ENCODE results near the gene MTG1. TPM values are rescaled to one million over a fixed set of nuclear protein-coding genes. Genes with fewer than 3 reads are reported as not detected.
"Not testable (repeated sequence)": the region's sequence is repeated elsewhere in the genome, so short reads cannot be mapped to it uniquely, and the experiment has no call there.

MTG1 gene
- total RNA-seq, 1 donor from 2014 or later, result 57.5 TPM

GRCh38 chr10:133411523-133412380, 17.8 kb downstream of the MTG1 start:
- Histone ChIP-seq H3K27ac (no peak overlapping the region), H3K36me3 (peaks cover 0 to 68% of the 10 kb centered on the region in 2 donors), H3K4me1 (no peaks in the 10 kb centered on the region), H3K27me3 (no peaks in the 10 kb centered on the region), H3K4me3 (no peak overlapping the region), H3K9me3 (peaks cover 19% of the 10 kb centered on the region)
- TF ChIP-seq POLR2A (IDR thresholded peaks at IDR 0.05), result no peak
- no peak for TF ChIP-seq CTCF (IDR thresholded peaks at IDR 0.05)
- no peak for TF ChIP-seq POLR2AphosphoS5 (IDR thresholded peaks at IDR 0.05; ENCODE audit: insufficient read depth in 1 of 2, low read depth in 1 of 2)
- intact Hi-C loops (cut with DNase I), result no loop called here
- DNase-seq (ENCODE audit: extremely low spot score in 2 of 2), result no peak

- Histone ChIP-seq H3K4me3 (no peak overlapping the region), H3K36me3 (peaks cover 0 to 68% of the 10 kb centered on the region in 2 donors), H3K4me1 (no peaks in the 10 kb centered on the region), H3K27ac (no peak overlapping the region), H3K27me3 (no peaks in the 10 kb centered on the region), H3K9me3 (peaks cover 19% of the 10 kb centered on the region)
- DNase-seq (ENCODE audit: extremely low spot score in 2 of 2), result no peak
- intact Hi-C loops (cut with DNase I), result no loop called here
- no peak for TF ChIP-seq CTCF (IDR thresholded peaks at IDR 0.05)
- no peak for TF ChIP-seq POLR2A (IDR thresholded peaks at IDR 0.05)
- TF ChIP-seq POLR2AphosphoS5 (IDR thresholded peaks at IDR 0.05; ENCODE audit: insufficient read depth in 1 of 2, low read depth in 1 of 2), result no peak
Observed at GRCh38 chr10:133412381-133412711, 18.4 kb downstream of the MTG1 start.

- H3K27me3 ChIP-seq; H3K4me1 ChIP-seq; DNase-seq (ENCODE audit: extremely low spot score in 2 of 2); intact Hi-C loops (cut with DNase I); H3K4me3 ChIP-seq; H3K27ac ChIP-seq: not testable (repeated sequence)
- Histone ChIP-seq H3K9me3 (peaks cover 19% of the 10 kb centered on the region), H3K36me3 (peaks cover 0 to 49% of the 10 kb centered on the region in 2 donors)
Observed at GRCh38 chr10:133414401-133414800, 20.4 kb downstream of the MTG1 start.

GRCh38 chr10:133415752-133416151, 21.8 kb downstream of the MTG1 start:
- intact Hi-C loops (cut with DNase I), result no loop called here
- peaks cover 19% of the 10 kb centered on the region for H3K9me3 ChIP-seq
- no peak for DNase-seq (ENCODE audit: extremely low spot score in 2 of 2)
- TF ChIP-seq POLR2A (IDR thresholded peaks at IDR 0.05) (no peak), CTCF (IDR thresholded peaks at IDR 0.05) (no peak), POLR2AphosphoS5 (IDR thresholded peaks at IDR 0.05; ENCODE audit: insufficient read depth in 1 of 2, low read depth in 1 of 2) (no peak)
- H3K27me3 ChIP-seq, result no peaks in the 10 kb centered on the region
- no peak overlapping the region for H3K27ac ChIP-seq
- H3K36me3 ChIP-seq, result peaks cover 4 to 35% of the 10 kb centered on the region in 2 donors
- no peak overlapping the region for H3K4me3 ChIP-seq
- no peaks in the 10 kb centered on the region for H3K4me1 ChIP-seq

- TF ChIP-seq POLR2A (IDR thresholded peaks at IDR 0.05) (no peak), POLR2AphosphoS5 (IDR thresholded peaks at IDR 0.05; ENCODE audit: insufficient read depth in 1 of 2, low read depth in 1 of 2) (no peak), CTCF (IDR thresholded peaks at IDR 0.05) (no peak)
- Histone ChIP-seq H3K27me3 (no peaks in the 10 kb centered on the region), H3K4me1 (no peaks in the 10 kb centered on the region), H3K9me3 (no peaks in the 10 kb centered on the region), H3K27ac (no peak overlapping the region), H3K4me3 (no peak overlapping the region), H3K36me3 (peaks cover 4 to 8% of the 10 kb centered on the region in 2 donors)
- intact Hi-C loops (cut with DNase I), result no loop called here
- DNase-seq (ENCODE audit: extremely low spot score in 2 of 2), result no peak
Observed at GRCh38 chr10:133418289-133418993, 24.5 kb downstream of the MTG1 start.
